Measurements from ENCODE around the gene AARS2.

- no peak for TF ChIP-seq CTCF (IDR thresholded peaks at IDR 0.05; ENCODE audit: low read depth, low read length, poor library complexity, severe bottlenecking)
- TF ChIP-seq EZH2phosphoT487 (IDR thresholded peaks at IDR 0.05; ENCODE audit: borderline replicate concordance, low read length) = no peak
Observed at GRCh38 chr6:44309631-44310030, 3.5 kb downstream of the AARS2 start.
